MM.1S (cell line): ENCODE results near the gene MCTP2.

Source experiments
- DNase-seq: peaks from one replicate; pipeline ENCODE4 v3.0.0-alpha.2; 2015
- H2AFZ ChIP-seq: fragments of 300-600 bp; sonication (generic); 2 replicates; pipeline ENCODE4 v1.6.0; 2016; ENCODE audit warnings: antibody characterized with exemption, low read length
- H3F3A ChIP-seq: fragments of 300-600 bp; sonication (generic); 2 replicates; pipeline ENCODE4 v1.6.1; 2016; ENCODE audit warnings: mild to moderate bottlenecking, antibody characterized with exemption, low read length, moderate library complexity, mixed read lengths; ENCODE audit not compliant: insufficient read depth
- H3K27ac ChIP-seq: fragments of 300-600 bp; sonication (generic); 2 replicates; pipeline ENCODE4 v1.5.1; 2016; ENCODE audit warnings: mild to moderate bottlenecking, low read length
- H3K27me3 ChIP-seq: fragments of 300-600 bp; sonication (generic); replicated peaks from 2 replicates; pipeline ENCODE4 v1.6.0; 2016; ENCODE audit warnings: low read length; ENCODE audit not compliant: insufficient read depth
- H3K36me3 ChIP-seq: fragments of 300-600 bp; sonication (generic); replicated peaks from 2 replicates; pipeline ENCODE4 v1.6.1; 2016; ENCODE audit warnings: mild to moderate bottlenecking, low read length, mixed read lengths; ENCODE audit not compliant: insufficient read depth
- H3K4me1 ChIP-seq: fragments of 300-600 bp; sonication (generic); 2 replicates; pipeline ENCODE4 v1.6.1; 2016; ENCODE audit warnings: low read length, mixed read lengths
- H3K4me2 ChIP-seq: fragments of 300-600 bp; sonication (generic); 2 replicates; pipeline ENCODE4 v1.6.0; 2016; ENCODE audit warnings: low read depth, low read length
- H3K4me3 ChIP-seq: fragments of 300-600 bp; sonication (generic); 2 replicates; pipeline ENCODE4 v1.5.1; 2016; ENCODE audit warnings: low read length, mixed read lengths
- H3K79me2 ChIP-seq: fragments of 300-600 bp; sonication (generic); 2 replicates; pipeline ENCODE4 v1.6.1; 2016; ENCODE audit warnings: mixed run types, low read length, mixed read lengths
- H3K9ac ChIP-seq: fragments of 300-600 bp; sonication (generic); 2 replicates; pipeline ENCODE4 v1.6.1; 2016; ENCODE audit warnings: low read length, mixed read lengths
- H3K9me2 ChIP-seq: fragments of 300-600 bp; sonication (generic); replicated peaks from 2 replicates; pipeline ENCODE4 v1.6.1; 2016; ENCODE audit warnings: mild to moderate bottlenecking, low read length, mixed read lengths; ENCODE audit not compliant: insufficient read depth
- H3K9me3 ChIP-seq: fragments of 300-600 bp; sonication (generic); replicated peaks from 2 replicates; pipeline ENCODE4 v1.6.1; 2016; ENCODE audit warnings: mild to moderate bottlenecking, low read length, mixed read lengths; ENCODE audit not compliant: insufficient read depth
- H4K20me1 ChIP-seq: fragments of 300-600 bp; sonication (generic); 2 replicates; pipeline ENCODE4 v1.6.1; 2016; ENCODE audit warnings: mild to moderate bottlenecking, low read length, moderate library complexity, mixed read lengths; ENCODE audit not compliant: insufficient read depth
- CTCF ChIP-seq: fragments of 300-600 bp; sonication (generic); IDR thresholded peaks from 2 replicates; pipeline ENCODE4 v1.5.1; 2016; ENCODE audit warnings: antibody characterized with exemption, low read length, mixed read lengths
- EZH2 ChIP-seq: fragments of 300-600 bp; sonication (generic); optimal IDR thresholded peaks from 2 replicates; pipeline ENCODE3; 2017; ENCODE audit warnings: low read depth, mild to moderate bottlenecking, antibody characterized with exemption, low read length, mixed read lengths
- EZH2phosphoT487 ChIP-seq: fragments of 300-600 bp; sonication (generic); IDR thresholded peaks from 2 replicates; pipeline ENCODE4 v1.6.1; 2018; ENCODE audit warnings: antibody characterized with exemption, low read length

Gene MCTP2

GRCh38 chr15:94272251-94272898, 41.0 kb downstream of the MCTP2 start:
- peaks cover 4% of the 10 kb centered on the region; the same call in 1 of the 2 replicates for H3K79me2 ChIP-seq

GRCh38 chr15:94273826-94274225, 42.5 kb downstream of the MCTP2 start:
- H3K9me3 ChIP-seq, result no peaks in the 10 kb centered on the region
- H3K4me1 ChIP-seq, result peaks cover 20% of the 10 kb centered on the region
- H3K9ac ChIP-seq, result no peak overlapping the region
- H3K79me2 ChIP-seq, result peaks cover 4% of the 10 kb centered on the region; the same call in 1 of the 2 replicates
- H3K9me2 ChIP-seq, result no peaks in the 10 kb centered on the region
- TF ChIP-seq EZH2 (no peak), CTCF (no peak), EZH2phosphoT487 (no peak)
- H3K4me3 ChIP-seq, result no peak overlapping the region
- no peak for DNase-seq
- H3K27ac ChIP-seq, result no peak overlapping the region
- H4K20me1 ChIP-seq, result no peaks in the 10 kb centered on the region
- no peak overlapping the region for H2AFZ ChIP-seq
- H3K4me2 ChIP-seq, result no peak overlapping the region
- H3K36me3 ChIP-seq, result no peaks in the 10 kb centered on the region
- H3F3A ChIP-seq, result 0 out of 2 replicates have a peak, but pooled peaks cover 5% of the 10 kb centered on the region
- no peaks in the 10 kb centered on the region for H3K27me3 ChIP-seq

More at GRCh38 chr15:94272251-94272898, 41.0 kb downstream of the MCTP2 start:
- Histone ChIP-seq H4K20me1 (no peaks in the 10 kb centered on the region), H2AFZ (no peak overlapping the region), H3K4me1 (peaks cover 20% of the 10 kb centered on the region), H3K9me2 (no peaks in the 10 kb centered on the region), H3K27me3 (no peaks in the 10 kb centered on the region), H3K9me3 (no peaks in the 10 kb centered on the region), H3F3A (0 out of 2 replicates have a peak, but pooled peaks cover 5% of the 10 kb centered on the region), H3K9ac (no peak overlapping the region), H3K27ac (peak overlapping the region; percentile 31; the same call in 1 of the 2 replicates), H3K4me2 (peak overlapping the region; percentile 28), H3K36me3 (no peaks in the 10 kb centered on the region), H3K4me3 (0 out of 2 replicates have a peak overlapping the region, but pooled peaks have one; percentile 8)
- peak; percentile 40 for DNase-seq
- TF ChIP-seq EZH2phosphoT487, result no peak
- no peak for TF ChIP-seq EZH2
- no peak for TF ChIP-seq CTCF

- TF ChIP-seq CTCF, result no peak
- TF ChIP-seq EZH2, result no peak
- no peak for TF ChIP-seq EZH2phosphoT487
- no peak overlapping the region for H3K9ac ChIP-seq
- no peak for DNase-seq
- H3K27ac ChIP-seq, result no peak overlapping the region
- no peaks in the 10 kb centered on the region for H3K36me3 ChIP-seq
- 0 out of 2 replicates have a peak, but pooled peaks cover 5% of the 10 kb centered on the region for H3F3A ChIP-seq
- H3K4me1 ChIP-seq, result peaks cover 20% of the 10 kb centered on the region
- H2AFZ ChIP-seq, result no peak overlapping the region
- H3K27me3 ChIP-seq, result no peaks in the 10 kb centered on the region
- H3K9me3 ChIP-seq, result no peaks in the 10 kb centered on the region
- H3K79me2 ChIP-seq, result peaks cover 5% of the 10 kb centered on the region; the same call in 1 of the 2 replicates
- H3K4me2 ChIP-seq, result no peak overlapping the region
- H3K4me3 ChIP-seq, result no peak overlapping the region
- H3K9me2 ChIP-seq, result no peaks in the 10 kb centered on the region
- no peaks in the 10 kb centered on the region for H4K20me1 ChIP-seq
These were observed 43.4 kb downstream of the MCTP2 start for GRCh38 chr15:94274745-94275144.
